CD4-positive, alpha-beta T cell treated with Interferon alpha-2 for 1 hour (primary cell): ENCODE measurements around the gene ANKRD40.

Experiments used
- DNase-seq, 2 donors: peaks; one replicate each; pipeline ENCODE4 v3.0.0-alpha.2; 2020 to 2022

The ANKRD40 gene

GRCh38 chr17:50645748-50646682 is 61.7 kb downstream of the ANKRD40 start:
- no peak for DNase-seq
